SK-N-SH (cell line): ENCODE measurements around the gene ARHGAP4. TPM values are rescaled to one million over a fixed set of nuclear protein-coding genes. Genes with fewer than 3 reads are reported as not detected.
A peak's percentile ranks its signal among the peaks of the same experiment; 100 is the strongest.

Experiments used
- CTCF ChIA-PET: fragments of 300-600, 350-600 bp; formaldehyde crosslinking; extraction: SDS; loops from one replicate; lab custom pipeline; 2021; lab: Yijun Ruan, JAX
- POLR2A ChIA-PET: fragments of 350-600 bp; sonication (Branson Sonifier 250); formaldehyde crosslinking; extraction: SDS; loops from one replicate; lab custom pipeline; 2020; ENCODE audit warnings: antibody characterized with exemption, inconsistent platforms; lab: Yijun Ruan, JAX
- DNase-seq: peaks from one replicate; pipeline ENCODE4 v3.0.0; 2012
- H2AFZ ChIP-seq: fragments of 200-600 bp; sonication (generic); 2 replicates; pipeline ENCODE4 v1.8.1; 2016; ENCODE audit warnings: antibody characterized with exemption, mild to moderate bottlenecking, low read depth
- H3F3A ChIP-seq: fragments of 200-600 bp; sonication (generic); replicated peaks from 2 replicates; pipeline ENCODE3; 2016; ENCODE audit warnings: antibody characterized with exemption, mild to moderate bottlenecking; ENCODE audit not compliant: insufficient read depth
- H3K27ac ChIP-seq, 2 experiments: fragments of 200-500 bp in 1 of 2; fragments of 200-600 bp in 1 of 2; sonication (Bioruptor generic) in 1 of 2; sonication (generic), shearing (Covaris generic) in 1 of 2; 2 replicates each; pipeline versions ENCODE4 v1.5.1 to v1.6.1; 2014 to 2016; ENCODE audit warnings: low read depth in 2 of 2, inconsistent platforms in 1 of 2, low read length in 1 of 2, mild to moderate bottlenecking in 1 of 2, mixed read lengths in 1 of 2
- H3K27me3 ChIP-seq: fragments of 200-600 bp; sonication (generic), shearing (Covaris generic); 2 replicates; pipeline ENCODE4 v1.6.1; 2016; ENCODE audit warnings: mixed run types; ENCODE audit not compliant: insufficient read depth
- H3K36me3 ChIP-seq, 2 experiments: fragments of 200-500 bp in 1 of 2; fragments of 200-600 bp in 1 of 2; sonication (Bioruptor generic) in 1 of 2; sonication (generic) in 1 of 2; replicated peaks in 1 of 2; 2 replicates each; pipeline versions ENCODE3 to v1.5.1; 2014 to 2016; ENCODE audit warnings: low read length in 1 of 2, mild to moderate bottlenecking in 1 of 2; ENCODE audit not compliant: insufficient read depth in 2 of 2, control insufficient read depth in 1 of 2
- H3K4me1 ChIP-seq, 2 experiments: fragments of 200-500 bp in 1 of 2; fragments of 200-600 bp in 1 of 2; sonication (Bioruptor generic) in 1 of 2; sonication (generic), shearing (Covaris generic) in 1 of 2; 2 replicates each; pipeline versions ENCODE4 v1.5.1 to v1.6.1; 2014 to 2016; ENCODE audit warnings: low read depth in 1 of 2, low read length in 1 of 2, mixed run types in 1 of 2; ENCODE audit not compliant: insufficient read depth in 2 of 2, control insufficient read depth in 1 of 2
- H3K4me2 ChIP-seq: fragments of 200-600 bp; sonication (generic), shearing (Covaris generic); 2 replicates; pipeline ENCODE4 v1.6.1; 2017; ENCODE audit warnings: mixed run types
- H3K4me3 ChIP-seq, 2 experiments: fragments of 200-500 bp in 1 of 2; fragments of 200-600 bp in 1 of 2; sonication (Bioruptor generic) in 1 of 2; sonication (generic), shearing (Covaris generic) in 1 of 2; 2 replicates each; pipeline versions ENCODE4 v1.5.1 to v1.8.1; 2014 to 2016; ENCODE audit warnings: low read depth in 2 of 2, inconsistent platforms in 1 of 2, low read length in 1 of 2, mild to moderate bottlenecking in 1 of 2, mixed read lengths in 1 of 2, moderate library complexity in 1 of 2
- H3K79me2 ChIP-seq: fragments of 200-600 bp; sonication (generic); 2 replicates; pipeline ENCODE4 v1.8.1; 2017; ENCODE audit warnings: mild to moderate bottlenecking; ENCODE audit not compliant: insufficient read depth
- H3K9ac ChIP-seq: fragments of 200-600 bp; sonication (generic); 2 replicates; pipeline ENCODE4 v1.6.1; 2017; ENCODE audit warnings: mixed run types
- H3K9me2 ChIP-seq: fragments of 200-600 bp; sonication (generic); 2 replicates; pipeline ENCODE4 v1.6.1; 2017; ENCODE audit warnings: mixed run types
- H3K9me3 ChIP-seq: fragments of 200-600 bp; sonication (generic); 2 replicates; pipeline ENCODE4 v1.6.1; 2017; ENCODE audit warnings: mixed run types, mild to moderate bottlenecking, moderate library complexity
- H4K20me1 ChIP-seq: fragments of 200-600 bp; sonication (generic); 2 replicates; pipeline ENCODE4 v1.6.1; 2017; ENCODE audit warnings: mild to moderate bottlenecking, mixed run types; ENCODE audit not compliant: insufficient read depth
- CHD2 ChIP-seq: fragments of 150-350 bp; IDR thresholded peaks from 2 replicates; pipeline ENCODE4 v1.6.1; 2018; ENCODE audit warnings: low read length; ENCODE audit not compliant: partially characterized antibody
- FOSL2 ChIP-seq: IDR thresholded peaks from 2 replicates; pipeline ENCODE4 v1.4.0; 2012; ENCODE audit warnings: low read depth, mild to moderate bottlenecking, moderate library complexity, borderline replicate concordance
- FOXJ3 ChIP-seq: sonication (generic); formaldehyde crosslinking; IDR thresholded peaks from 2 replicates; pipeline ENCODE4 v1.5.1; 2020; ENCODE audit warnings: mild to moderate bottlenecking, missing genetic modification reagents
- GABPA ChIP-seq: IDR thresholded peaks from 2 replicates; pipeline ENCODE4 v1.4.0; 2012; ENCODE audit warnings: low read depth, mild to moderate bottlenecking
- JUND ChIP-seq: IDR thresholded peaks from 2 replicates; pipeline ENCODE4 v1.4.0; 2012
- MXI1 ChIP-seq: IDR thresholded peaks from 2 replicates; pipeline ENCODE4 v1.6.1; 2012; ENCODE audit warnings: mild to moderate bottlenecking, low read depth, low read length, improper control_type of control experiment
- RCOR1 ChIP-seq: fragments of 150-350 bp; IDR thresholded peaks from 2 replicates; pipeline ENCODE4 v1.6.1; 2017; ENCODE audit warnings: antibody characterized with exemption, low read length
- RXRA ChIP-seq: IDR thresholded peaks from 2 replicates; pipeline ENCODE4 v1.4.0; 2012; ENCODE audit warnings: low read depth, mild to moderate bottlenecking, borderline replicate concordance
- SIN3A ChIP-seq: IDR thresholded peaks from 2 replicates; pipeline ENCODE4 v1.6.1; 2012; ENCODE audit warnings: low read depth, mild to moderate bottlenecking, low read length, moderate library complexity, borderline replicate concordance
- TAF1 ChIP-seq: IDR thresholded peaks from 2 replicates; pipeline ENCODE4 v1.6.1; 2012; ENCODE audit warnings: low read depth, mild to moderate bottlenecking, low read length, moderate library complexity, borderline replicate concordance
- TCF12 ChIP-seq: IDR thresholded peaks from 2 replicates; pipeline ENCODE4 v1.4.0; 2012
- YY1 ChIP-seq: IDR thresholded peaks from 2 replicates; pipeline ENCODE4 v1.4.0; 2012; ENCODE audit warnings: low read depth, mild to moderate bottlenecking
- WGBS: methylation state at CpG from one replicate; pipeline ENCODE4 v1.1.6; 2017; ENCODE audit warnings: low lambda C conversion rate; 5-methylcytosine and 5-hydroxymethylcytosine counted together
- polyA plus RNA-seq, 3 experiments: library from polyadenylated mRNA; depleted of rRNA; stranded (reverse); fragments of >200 nt; gene quantifications; 2 replicates each; pipeline ENCODE4 v1.2.3, GENCODE V29; 2012
- TF ChIP-seq, protein P1 (sequence below): IDR thresholded peaks from 2 replicates; pipeline ENCODE4 v1.4.0; 2012; ENCODE audit warnings: low read depth
- TF ChIP-seq, protein P2 (sequence below): IDR thresholded peaks from 2 replicates; pipeline ENCODE4; 2012
- TF ChIP-seq, protein P3 (sequence below): fragments of 150-350 bp; IDR thresholded peaks from 2 replicates; pipeline ENCODE4 v1.6.1; 2016; ENCODE audit warnings: mild to moderate bottlenecking, low read depth, low read length
- TF ChIP-seq, protein P4 (sequence below): fragments of 200-600 bp; sonication (generic); IDR thresholded peaks from 2 replicates; pipeline ENCODE4 v1.6.1; 2017; ENCODE audit warnings: antibody characterized with exemption, mild to moderate bottlenecking, moderate library complexity

Gene ARHGAP4
- polyA plus RNA-seq, 1 of the 3 experiments (the other 2 are of a cell fraction), result 1.6 TPM

DNA sequence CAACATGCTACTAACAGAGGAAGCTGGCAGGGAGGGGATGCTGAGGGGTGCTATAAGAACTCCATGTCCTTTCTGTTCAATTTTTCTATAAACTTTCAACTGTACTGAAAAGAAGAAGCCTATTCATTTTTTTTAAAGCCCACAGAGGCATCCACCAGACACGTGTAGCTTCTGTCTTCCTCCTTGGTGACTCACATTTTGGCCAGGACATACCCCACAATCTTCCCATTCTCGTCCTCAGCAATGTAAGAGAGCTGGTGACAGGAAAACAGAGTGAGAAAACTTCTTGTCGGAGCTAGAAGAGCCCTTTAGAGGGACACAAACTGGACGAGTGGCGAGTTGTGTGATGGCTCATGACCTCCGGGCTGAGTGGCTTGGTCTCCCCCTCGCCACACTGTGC, 7.7 kb upstream of the ARHGAP4 start:
- peaks cover 10 to 23% of the 10 kb centered on the region in 2 experiments; a peak in 2 of 4 replicates for H3K4me1 ChIP-seq
- ChIA-PET CTCF (interaction anchor here (1.1 to 16.7 kb wide), 4 partner anchors 10 to 36 kb away, joined by 3 to 271 read pairs (median 18); partner anchors contain the start of gene RENBP), POLR2A (interaction anchor here (1.1 to 1.4 kb wide), 3 partner anchors 9 to 132 kb away, joined by 3 to 6 read pairs (median 3); no protein-coding TSS in a partner anchor)
- H3K9ac ChIP-seq, result peak overlapping the region; percentile 84
- peak; percentile 44; the same call in 1 of the 2 replicates for TF ChIP-seq SIN3A
- TF ChIP-seq FOSL2, result peak; percentile 25; the same call in 1 of the 2 replicates
- TF ChIP-seq RCOR1, result no peak
- TF ChIP-seq YY1, result no peak
- TF ChIP-seq, protein P1, sequence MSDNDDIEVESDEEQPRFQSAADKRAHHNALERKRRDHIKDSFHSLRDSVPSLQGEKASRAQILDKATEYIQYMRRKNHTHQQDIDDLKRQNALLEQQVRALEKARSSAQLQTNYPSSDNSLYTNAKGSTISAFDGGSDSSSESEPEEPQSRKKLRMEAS, result 0 out of 2 replicates have a peak, but pooled peaks have one; percentile 28
- no peak for TF ChIP-seq JUND
- 0 out of 2 replicates have a peak, but pooled peaks have one; percentile 28 for TF ChIP-seq MXI1
- H2AFZ ChIP-seq, result no peak overlapping the region
- peaks cover 12 to 35% of the 10 kb centered on the region in 2 experiments for H3K36me3 ChIP-seq
- peaks cover 4% of the 10 kb centered on the region; the same call in 1 of the 2 replicates for H3K27me3 ChIP-seq
- H3K27ac ChIP-seq, result peak overlapping the region in 1 of 2 experiments; percentile 25; a peak in 1 of 4 replicates
- H3K4me3 ChIP-seq, result peak overlapping the region; percentile 78 to 89
- WGBS, result 17% methylated on average over 5 of the region's 7 CpGs
- no peak for DNase-seq
- H3K9me3 ChIP-seq, result no peaks in the 10 kb centered on the region
- H4K20me1 ChIP-seq, result peaks cover 34% of the 10 kb centered on the region
- peaks cover 7% of the 10 kb centered on the region for H3F3A ChIP-seq
- H3K79me2 ChIP-seq, result peaks cover 35% of the 10 kb centered on the region
- H3K9me2 ChIP-seq, result no peaks in the 10 kb centered on the region
- peak overlapping the region; percentile 98 for H3K4me2 ChIP-seq

DNA sequence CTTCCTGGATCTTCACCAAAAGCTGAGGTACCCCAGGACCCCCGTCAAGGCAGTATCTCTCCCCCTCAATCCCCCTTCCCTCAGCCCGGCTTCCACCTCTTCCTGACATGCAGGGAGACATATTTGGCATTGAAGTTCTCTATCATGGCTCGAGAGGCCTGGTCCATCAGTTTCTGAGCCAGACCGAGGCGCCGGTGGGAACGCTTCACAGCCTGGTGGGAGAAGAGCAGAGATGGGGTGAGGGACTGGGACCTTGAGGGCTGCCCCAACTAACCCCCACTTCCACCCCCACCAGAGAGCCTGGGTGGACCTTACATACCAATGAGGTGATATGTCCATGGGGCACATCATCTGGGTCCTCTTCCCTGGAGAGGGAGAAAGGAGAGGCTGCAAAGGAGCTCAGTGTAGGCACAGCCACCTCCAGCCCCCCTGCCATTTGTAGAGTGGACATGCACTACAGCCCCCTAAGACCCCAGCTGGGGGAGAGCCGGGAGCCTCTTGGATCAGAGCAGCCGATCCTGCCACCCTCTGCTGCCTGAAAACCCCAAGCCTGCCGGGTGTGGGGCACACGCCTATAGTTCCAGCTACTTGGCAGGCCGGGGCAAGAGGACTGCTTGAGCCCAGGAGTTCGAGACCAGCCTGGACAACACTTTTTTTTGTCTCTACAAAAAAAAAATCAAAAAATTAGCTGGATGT, 6.3 kb upstream of the ARHGAP4 start:
- peaks cover 11% of the 10 kb centered on the region for H3F3A ChIP-seq
- no peak for DNase-seq
- no peak overlapping the region for H3K9ac ChIP-seq
- no peaks in the 10 kb centered on the region for H3K9me2 ChIP-seq
- H3K4me2 ChIP-seq, result no peak overlapping the region
- H3K79me2 ChIP-seq, result peaks cover 35% of the 10 kb centered on the region
- H2AFZ ChIP-seq, result no peak overlapping the region
- H3K9me3 ChIP-seq, result no peaks in the 10 kb centered on the region
- H3K27me3 ChIP-seq, result peaks cover 4% of the 10 kb centered on the region; the same call in 1 of the 2 replicates
- H3K4me3 ChIP-seq, result no peak overlapping the region
- peaks cover 34% of the 10 kb centered on the region for H4K20me1 ChIP-seq
- ChIA-PET CTCF (interaction anchor here (0.6 to 16.7 kb wide), 4 partner anchors 9 to 34 kb away, joined by 3 to 271 read pairs (median 18); partner anchors contain the start of gene RENBP), POLR2A (interaction anchor here (0.5 kb wide), 1 partner anchor 76 kb away, joined by 4 read pairs; no protein-coding TSS in a partner anchor)
- peaks cover 12 to 35% of the 10 kb centered on the region in 2 experiments for H3K36me3 ChIP-seq
- 92% methylated on average over 12 of the region's 13 CpGs for WGBS
- H3K4me1 ChIP-seq, result peaks cover 10 to 31% of the 10 kb centered on the region in 2 experiments; a peak in 2 of 4 replicates
- TF ChIP-seq, protein P2, sequence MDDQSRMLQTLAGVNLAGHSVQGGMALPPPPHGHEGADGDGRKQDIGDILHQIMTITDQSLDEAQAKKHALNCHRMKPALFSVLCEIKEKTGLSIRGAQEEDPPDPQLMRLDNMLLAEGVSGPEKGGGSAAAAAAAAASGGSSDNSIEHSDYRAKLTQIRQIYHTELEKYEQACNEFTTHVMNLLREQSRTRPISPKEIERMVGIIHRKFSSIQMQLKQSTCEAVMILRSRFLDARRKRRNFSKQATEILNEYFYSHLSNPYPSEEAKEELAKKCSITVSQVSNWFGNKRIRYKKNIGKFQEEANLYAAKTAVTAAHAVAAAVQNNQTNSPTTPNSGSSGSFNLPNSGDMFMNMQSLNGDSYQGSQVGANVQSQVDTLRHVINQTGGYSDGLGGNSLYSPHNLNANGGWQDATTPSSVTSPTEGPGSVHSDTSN, result no peak
- TF ChIP-seq FOSL2, result no peak
- TF ChIP-seq RCOR1, result no peak
- TF ChIP-seq GABPA, result no peak
- no peak for TF ChIP-seq RXRA
- TF ChIP-seq YY1, result no peak
- TF ChIP-seq, protein P3, sequence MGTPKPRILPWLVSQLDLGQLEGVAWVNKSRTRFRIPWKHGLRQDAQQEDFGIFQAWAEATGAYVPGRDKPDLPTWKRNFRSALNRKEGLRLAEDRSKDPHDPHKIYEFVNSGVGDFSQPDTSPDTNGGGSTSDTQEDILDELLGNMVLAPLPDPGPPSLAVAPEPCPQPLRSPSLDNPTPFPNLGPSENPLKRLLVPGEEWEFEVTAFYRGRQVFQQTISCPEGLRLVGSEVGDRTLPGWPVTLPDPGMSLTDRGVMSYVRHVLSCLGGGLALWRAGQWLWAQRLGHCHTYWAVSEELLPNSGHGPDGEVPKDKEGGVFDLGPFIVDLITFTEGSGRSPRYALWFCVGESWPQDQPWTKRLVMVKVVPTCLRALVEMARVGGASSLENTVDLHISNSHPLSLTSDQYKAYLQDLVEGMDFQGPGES, result no peak
- TF ChIP-seq TAF1, result no peak
- no peak for TF ChIP-seq CHD2
- no peak for TF ChIP-seq JUND
- TF ChIP-seq TCF12, result no peak
- TF ChIP-seq FOXJ3 (CRISPR knock-in tag), result no peak
- TF ChIP-seq, protein P4, sequence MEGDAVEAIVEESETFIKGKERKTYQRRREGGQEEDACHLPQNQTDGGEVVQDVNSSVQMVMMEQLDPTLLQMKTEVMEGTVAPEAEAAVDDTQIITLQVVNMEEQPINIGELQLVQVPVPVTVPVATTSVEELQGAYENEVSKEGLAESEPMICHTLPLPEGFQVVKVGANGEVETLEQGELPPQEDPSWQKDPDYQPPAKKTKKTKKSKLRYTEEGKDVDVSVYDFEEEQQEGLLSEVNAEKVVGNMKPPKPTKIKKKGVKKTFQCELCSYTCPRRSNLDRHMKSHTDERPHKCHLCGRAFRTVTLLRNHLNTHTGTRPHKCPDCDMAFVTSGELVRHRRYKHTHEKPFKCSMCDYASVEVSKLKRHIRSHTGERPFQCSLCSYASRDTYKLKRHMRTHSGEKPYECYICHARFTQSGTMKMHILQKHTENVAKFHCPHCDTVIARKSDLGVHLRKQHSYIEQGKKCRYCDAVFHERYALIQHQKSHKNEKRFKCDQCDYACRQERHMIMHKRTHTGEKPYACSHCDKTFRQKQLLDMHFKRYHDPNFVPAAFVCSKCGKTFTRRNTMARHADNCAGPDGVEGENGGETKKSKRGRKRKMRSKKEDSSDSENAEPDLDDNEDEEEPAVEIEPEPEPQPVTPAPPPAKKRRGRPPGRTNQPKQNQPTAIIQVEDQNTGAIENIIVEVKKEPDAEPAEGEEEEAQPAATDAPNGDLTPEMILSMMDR, result no peak
- H3K27ac ChIP-seq, result no peak overlapping the region
